HCT116 (cell line): ENCODE measurements around the gene LHB.

Source experiments
- CEBPB ChIP-seq: IDR thresholded peaks from 2 replicates; pipeline ENCODE4 v1.6.1; 2012; ENCODE audit warnings: low read depth
- CTCF ChIP-seq, 3 experiments: fragments of 200-600 bp in 1 of 3; sonication (generic) in 1 of 3; IDR thresholded peaks in 2 of 3; conservative IDR thresholded peaks in 1 of 3; 2 replicates each; pipeline ENCODE4 v1.5.1; 2012 to 2017; ENCODE audit warnings: low read depth in 2 of 3, low read length in 2 of 3, antibody characterized with exemption in 1 of 3, borderline replicate concordance in 1 of 3, control low read depth in 1 of 3, mild to moderate bottlenecking in 1 of 3, mixed read lengths in 1 of 3, mixed run types in 1 of 3, moderate library complexity in 1 of 3; ENCODE audit not compliant: insufficient read depth in 1 of 3
- EZH2 ChIP-seq: fragments of 200-600 bp; sonication (generic); IDR thresholded peaks from 2 replicates; pipeline ENCODE4 v1.6.1; 2017; ENCODE audit warnings: antibody characterized with exemption, mixed run types
- EZH2phosphoT487 ChIP-seq: fragments of 200-600 bp; IDR thresholded peaks from 2 replicates; pipeline ENCODE4 v1.6.1; 2018; ENCODE audit warnings: antibody characterized with exemption, borderline replicate concordance
- MAX ChIP-seq: IDR thresholded peaks from 2 replicates; pipeline ENCODE4 v1.6.1; 2012
- POLR2A ChIP-seq: IDR thresholded peaks from 2 replicates; pipeline ENCODE4 v1.7.0; 2011; ENCODE audit warnings: borderline replicate concordance; ENCODE audit not compliant: insufficient read depth, insufficient read length; ENCODE audit errors: extremely low read depth
- POLR2AphosphoS5 ChIP-seq: IDR thresholded peaks from 2 replicates; pipeline ENCODE4 v1.6.1; 2011; ENCODE audit warnings: mild to moderate bottlenecking, low read depth, low read length, moderate library complexity
- REST ChIP-seq: IDR thresholded peaks from 2 replicates; pipeline ENCODE4 v1.6.1; 2012; ENCODE audit warnings: low read depth
- SIN3A ChIP-seq: IDR thresholded peaks from 2 replicates; pipeline ENCODE4 v1.6.1; 2012; ENCODE audit warnings: low read depth
- SRF ChIP-seq: IDR thresholded peaks from 2 replicates; pipeline ENCODE4 v1.6.1; 2012; ENCODE audit warnings: low read depth
- YY1 ChIP-seq: IDR thresholded peaks from 2 replicates; pipeline ENCODE4 v1.6.1; 2011; ENCODE audit warnings: low read length, low read depth, moderate library complexity, mild to moderate bottlenecking; ENCODE audit not compliant: insufficient replicate concordance; ENCODE audit errors: extremely low read depth

GRCh38 chr19:48990400-48990799 is 26.5 kb downstream of the LHB start:
- TF ChIP-seq POLR2A = no peak
- no peak for TF ChIP-seq CEBPB
- no peak for TF ChIP-seq CTCF (IDR thresholded peaks at IDR 0.05 in 2 of 3, conservative IDR thresholded peaks at IDR 0.05 in 1 of 3; ENCODE audit: borderline replicate concordance in 1 of 3, insufficient read depth in 1 of 3, low read depth in 2 of 3, low read length in 2 of 3)
- TF ChIP-seq SRF = no peak
- no peak for TF ChIP-seq EZH2
- TF ChIP-seq REST = no peak
- TF ChIP-seq YY1 = no peak
- TF ChIP-seq POLR2AphosphoS5 = no peak
- no peak for TF ChIP-seq SIN3A
- no peak for TF ChIP-seq MAX
- no peak for TF ChIP-seq EZH2phosphoT487
